ENCODE measurements around the gene SLC44A2. TPM values are rescaled to one million over a fixed set of nuclear protein-coding genes. Genes with fewer than 3 reads are reported as not detected.
A peak's percentile ranks its signal among the peaks of the same experiment; 100 is the strongest.

The SLC44A2 gene
- total RNA-seq, 1 experiment from 2014 or later: 31.5 TPM

DNA sequence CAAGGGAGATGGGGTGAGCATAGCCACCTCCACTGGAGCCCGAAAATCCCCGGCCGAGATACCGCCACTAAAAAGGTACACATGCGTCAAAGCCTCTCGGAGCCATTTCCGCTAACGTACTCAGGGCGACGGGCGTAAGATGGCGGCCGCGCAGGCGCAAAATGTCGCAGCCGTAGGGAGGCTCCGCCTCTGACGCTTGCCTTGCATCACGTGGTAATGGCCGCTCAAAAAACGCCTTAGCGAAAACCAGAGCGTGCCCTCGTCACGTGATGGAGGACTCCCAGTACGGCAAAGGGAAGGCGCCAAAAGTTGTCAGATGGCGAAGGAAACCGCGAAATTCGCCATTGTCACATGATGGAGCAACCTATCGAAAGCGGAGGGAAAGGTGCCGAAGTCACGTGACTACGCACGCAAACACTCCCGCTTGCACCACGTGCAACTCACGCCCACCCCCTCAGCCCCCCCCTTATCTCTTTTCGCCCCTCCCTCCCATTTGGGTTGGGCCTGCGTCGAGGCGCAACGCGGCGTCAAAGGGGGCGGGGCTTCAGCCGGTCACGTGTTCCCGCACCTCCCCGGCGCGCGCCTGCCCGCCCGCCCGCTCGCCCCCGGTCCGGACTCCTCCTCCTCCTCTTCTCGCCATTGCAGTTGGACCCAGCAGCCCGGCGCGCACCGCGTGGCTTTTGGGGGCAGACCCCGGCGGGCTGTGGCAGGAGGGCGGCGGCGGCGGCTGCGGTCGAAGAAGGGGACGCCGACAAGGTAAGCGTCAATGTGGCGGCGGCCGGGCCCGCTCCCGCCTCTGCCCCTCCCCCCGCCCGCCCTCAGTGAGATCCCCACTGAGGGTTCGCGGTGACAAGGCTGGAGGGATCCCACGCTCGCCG, 28.6 kb downstream of the SLC44A2 start, which contains the start of gene ILF3:
TSS of gene ILF3 (plus strand) at position 615 of the 878 bp plus-strand sequence. CDS start 16,260 bp downstream, outside the sequence.
- Histone ChIP-seq H3K27me3 (ENCODE audit: control insufficient read depth, insufficient read depth, low read length) (no peaks in the 10 kb centered on the region), H3K27ac (ENCODE audit: low read length) (peak within 1 kb of the TSS; percentile 97), H3K36me3 (ENCODE audit: control insufficient read depth, insufficient read depth, low read length) (peaks cover 7% of the 10 kb centered on the region), H3K4me1 (ENCODE audit: control insufficient read depth, insufficient read depth, low read length) (peaks cover 10% of the 10 kb centered on the region; the same call in 1 of the 2 replicates), H3K4me3 (ENCODE audit: low read depth in 2 of 2, low read length in 2 of 2) (peak within 1 kb of the TSS; percentile 96), H3K9me3 (ENCODE audit: control insufficient read depth, insufficient read depth, low read depth, low read length) (no peaks in the 10 kb centered on the region)
- no TSS peak for BruUV-seq (replicated peaks)
- POLR2A ChIA-PET: no interaction called here
- ATAC-seq (peak; percentile 88), DNase-seq (ENCODE audit: low read depth, low spot score) (peak; percentile 99)
- peak; percentile 90 for TF ChIP-seq POLR2AphosphoS5 (IDR thresholded peaks at IDR 0.05; ENCODE audit: low read depth, low read length)
- peak; percentile 38; the same call in 1 of the 2 replicates for TF ChIP-seq SIN3A (IDR thresholded peaks at IDR 0.05; ENCODE audit: borderline replicate concordance, insufficient read depth, low read depth, low read length)
- TF ChIP-seq, protein P1, sequence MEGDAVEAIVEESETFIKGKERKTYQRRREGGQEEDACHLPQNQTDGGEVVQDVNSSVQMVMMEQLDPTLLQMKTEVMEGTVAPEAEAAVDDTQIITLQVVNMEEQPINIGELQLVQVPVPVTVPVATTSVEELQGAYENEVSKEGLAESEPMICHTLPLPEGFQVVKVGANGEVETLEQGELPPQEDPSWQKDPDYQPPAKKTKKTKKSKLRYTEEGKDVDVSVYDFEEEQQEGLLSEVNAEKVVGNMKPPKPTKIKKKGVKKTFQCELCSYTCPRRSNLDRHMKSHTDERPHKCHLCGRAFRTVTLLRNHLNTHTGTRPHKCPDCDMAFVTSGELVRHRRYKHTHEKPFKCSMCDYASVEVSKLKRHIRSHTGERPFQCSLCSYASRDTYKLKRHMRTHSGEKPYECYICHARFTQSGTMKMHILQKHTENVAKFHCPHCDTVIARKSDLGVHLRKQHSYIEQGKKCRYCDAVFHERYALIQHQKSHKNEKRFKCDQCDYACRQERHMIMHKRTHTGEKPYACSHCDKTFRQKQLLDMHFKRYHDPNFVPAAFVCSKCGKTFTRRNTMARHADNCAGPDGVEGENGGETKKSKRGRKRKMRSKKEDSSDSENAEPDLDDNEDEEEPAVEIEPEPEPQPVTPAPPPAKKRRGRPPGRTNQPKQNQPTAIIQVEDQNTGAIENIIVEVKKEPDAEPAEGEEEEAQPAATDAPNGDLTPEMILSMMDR (IDR thresholded peaks at IDR 0.05): no peak
- TF ChIP-seq, protein P2, sequence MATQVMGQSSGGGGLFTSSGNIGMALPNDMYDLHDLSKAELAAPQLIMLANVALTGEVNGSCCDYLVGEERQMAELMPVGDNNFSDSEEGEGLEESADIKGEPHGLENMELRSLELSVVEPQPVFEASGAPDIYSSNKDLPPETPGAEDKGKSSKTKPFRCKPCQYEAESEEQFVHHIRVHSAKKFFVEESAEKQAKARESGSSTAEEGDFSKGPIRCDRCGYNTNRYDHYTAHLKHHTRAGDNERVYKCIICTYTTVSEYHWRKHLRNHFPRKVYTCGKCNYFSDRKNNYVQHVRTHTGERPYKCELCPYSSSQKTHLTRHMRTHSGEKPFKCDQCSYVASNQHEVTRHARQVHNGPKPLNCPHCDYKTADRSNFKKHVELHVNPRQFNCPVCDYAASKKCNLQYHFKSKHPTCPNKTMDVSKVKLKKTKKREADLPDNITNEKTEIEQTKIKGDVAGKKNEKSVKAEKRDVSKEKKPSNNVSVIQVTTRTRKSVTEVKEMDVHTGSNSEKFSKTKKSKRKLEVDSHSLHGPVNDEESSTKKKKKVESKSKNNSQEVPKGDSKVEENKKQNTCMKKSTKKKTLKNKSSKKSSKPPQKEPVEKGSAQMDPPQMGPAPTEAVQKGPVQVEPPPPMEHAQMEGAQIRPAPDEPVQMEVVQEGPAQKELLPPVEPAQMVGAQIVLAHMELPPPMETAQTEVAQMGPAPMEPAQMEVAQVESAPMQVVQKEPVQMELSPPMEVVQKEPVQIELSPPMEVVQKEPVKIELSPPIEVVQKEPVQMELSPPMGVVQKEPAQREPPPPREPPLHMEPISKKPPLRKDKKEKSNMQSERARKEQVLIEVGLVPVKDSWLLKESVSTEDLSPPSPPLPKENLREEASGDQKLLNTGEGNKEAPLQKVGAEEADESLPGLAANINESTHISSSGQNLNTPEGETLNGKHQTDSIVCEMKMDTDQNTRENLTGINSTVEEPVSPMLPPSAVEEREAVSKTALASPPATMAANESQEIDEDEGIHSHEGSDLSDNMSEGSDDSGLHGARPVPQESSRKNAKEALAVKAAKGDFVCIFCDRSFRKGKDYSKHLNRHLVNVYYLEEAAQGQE (IDR thresholded peaks at IDR 0.05; ENCODE audit: insufficient read depth in 1 of 2, low read depth in 2 of 2, low read length in 1 of 2): no peak
- TF ChIP-seq TCF7L2 (IDR thresholded peaks at IDR 0.05; ENCODE audit: low read depth, low read length): no peak; the same call in 1 of the 2 replicates
- intact Hi-C loops (cut with micrococcal nuclease; ENCODE audit: unreplicated experiment) (no loop called here), in situ Hi-C loops (cut with HindIII; ENCODE audit: low pct_unique_long_range_greater_than_20kb, low sequenced_read_pairs) (no loop called here)
- CTCF ChIA-PET: no interaction called here

DNA sequence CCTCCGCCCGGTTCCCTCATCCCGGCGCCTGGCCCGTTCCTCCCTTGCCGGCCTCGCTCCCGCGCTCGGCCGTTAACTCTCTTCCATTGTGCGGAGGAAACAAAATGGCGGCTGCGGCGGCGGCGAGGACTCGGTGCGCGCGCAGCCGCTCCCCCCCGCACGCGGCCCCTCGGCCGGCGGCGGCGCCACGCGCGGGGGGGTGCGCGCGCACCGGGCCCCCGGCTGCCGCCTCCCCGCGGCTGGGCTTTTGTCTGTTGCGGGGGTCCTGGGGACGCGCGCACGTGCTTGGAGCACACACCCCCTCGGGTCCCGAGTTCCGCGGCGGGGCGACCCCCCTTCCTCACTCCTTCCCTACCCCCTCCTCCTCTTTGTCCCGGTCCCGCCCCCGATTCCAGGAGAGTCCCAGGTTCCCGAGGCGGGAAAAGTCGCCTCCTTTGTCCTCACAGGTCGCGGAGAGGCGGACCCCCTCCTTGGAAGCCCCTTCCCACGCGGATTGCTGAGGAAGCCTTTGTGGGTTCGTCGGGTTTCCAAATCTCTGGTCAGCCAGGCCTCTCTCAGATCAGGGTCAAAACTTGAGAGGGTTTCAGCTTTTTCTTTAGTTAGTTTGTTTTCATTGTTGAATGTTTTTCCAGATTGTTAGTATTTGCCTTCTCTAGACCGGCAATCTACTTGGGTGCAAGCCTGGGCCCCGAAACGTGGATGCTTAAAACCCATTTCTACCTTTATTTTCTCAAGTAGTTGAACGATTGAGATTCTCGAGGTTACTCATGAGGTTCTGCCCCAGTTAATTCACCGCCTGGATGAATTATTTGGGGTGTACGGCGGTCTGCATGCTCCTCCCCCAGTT, 29.5 kb downstream of the SLC44A2 start:
- CTCF ChIA-PET: no interaction called here

More for the DNA sequence above, 29.5 kb downstream of the SLC44A2 start:
- peaks cover 11% of the 10 kb centered on the region for H3K4me1 ChIP-seq (ENCODE audit: control insufficient read depth, insufficient read depth, low read length)
- DNase-seq (ENCODE audit: low read depth, low spot score) (no peak), ATAC-seq (peak; percentile 67)
- H3K36me3 ChIP-seq (ENCODE audit: control insufficient read depth, insufficient read depth, low read length): peaks cover 7% of the 10 kb centered on the region
- no TSS peak for BruUV-seq (replicated peaks)
- no peaks in the 10 kb centered on the region for H3K27me3 ChIP-seq (ENCODE audit: control insufficient read depth, insufficient read depth, low read length)
- TF ChIP-seq SIN3A (IDR thresholded peaks at IDR 0.05; ENCODE audit: borderline replicate concordance, insufficient read depth, low read depth, low read length) (no peak), POLR2AphosphoS5 (IDR thresholded peaks at IDR 0.05; ENCODE audit: low read depth, low read length) (0 out of 2 replicates have a peak, but pooled peaks have one; percentile 5)
- intact Hi-C loops (cut with micrococcal nuclease; ENCODE audit: unreplicated experiment): no loop called here
- in situ Hi-C loops (cut with HindIII; ENCODE audit: low pct_unique_long_range_greater_than_20kb, low sequenced_read_pairs): no loop called here
- H3K9me3 ChIP-seq (ENCODE audit: control insufficient read depth, insufficient read depth, low read depth, low read length): no peaks in the 10 kb centered on the region
- POLR2A ChIA-PET: no interaction called here
- H3K4me3 ChIP-seq (ENCODE audit: low read depth in 2 of 2, low read length in 2 of 2): peak overlapping the region; percentile 95 to 96
- H3K27ac ChIP-seq (ENCODE audit: low read length): peak overlapping the region; percentile 93
